ENCODE data around the gene ARF1. TPM values are rescaled to one million over a fixed set of nuclear protein-coding genes. Genes with fewer than 3 reads are reported as not detected.
A peak's percentile ranks its signal among the peaks of the same experiment; 100 is the strongest.

Gene ARF1
- total and polyA plus RNA-seq, 2 donors (not counting 1 experiment from before 2014, with no cell fraction given): 193 to 389 TPM

DNA sequence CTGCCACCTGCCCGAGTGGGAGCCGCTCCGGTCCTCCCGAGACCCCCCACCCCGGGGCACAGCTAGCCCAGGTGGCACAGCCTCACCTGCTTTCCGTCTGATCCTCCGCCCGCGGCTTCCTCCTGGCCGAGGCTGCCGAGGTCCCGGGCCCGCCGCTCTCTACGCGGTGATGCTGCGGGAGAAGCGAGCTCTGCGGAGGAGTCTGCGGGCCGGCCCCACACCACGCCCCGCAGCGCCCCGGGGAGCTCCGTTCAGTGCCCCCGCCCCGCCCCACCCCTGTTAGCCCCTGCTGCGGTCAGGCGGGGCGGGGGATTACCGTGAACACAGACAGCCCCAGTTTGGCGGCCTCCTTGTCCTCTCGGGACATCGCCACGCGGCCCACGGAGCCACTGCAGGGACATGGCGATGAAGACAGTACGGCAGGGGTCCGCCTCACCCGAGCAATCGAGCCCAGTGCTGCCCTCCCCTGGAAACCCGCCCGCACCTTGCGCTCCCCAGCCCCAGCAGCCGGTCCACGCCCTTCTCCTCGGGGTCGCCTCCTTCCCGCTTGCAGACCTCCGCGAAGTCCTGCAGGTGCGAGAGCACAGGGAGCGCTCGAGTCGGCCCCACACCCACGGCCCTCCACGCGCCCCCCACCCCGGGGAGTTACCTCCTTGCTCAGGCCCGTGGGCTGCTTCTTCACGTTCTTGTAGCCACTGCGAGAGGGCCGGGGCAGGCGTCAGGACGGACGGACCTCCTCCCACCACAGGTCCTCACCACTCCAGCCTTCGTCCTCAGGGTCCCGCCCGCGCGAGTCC lies 19.7 kb downstream of the ARF1 start:
- no peaks in the 10 kb centered on the region for H3K9me3 ChIP-seq (ENCODE audit: control extremely low read depth in 1 of 3, control insufficient read depth in 2 of 3, insufficient read depth in 1 of 3, low read length in 2 of 3)
- H2AFZ ChIP-seq (ENCODE audit: insufficient read depth, low read depth, low read length, poor library complexity, severe bottlenecking): peak overlapping the region; percentile 99
- peak overlapping the region; percentile 41 to 62 for H3K27ac ChIP-seq (ENCODE audit: low read length in 2 of 2)
- no peak for TF ChIP-seq EZH2 (IDR thresholded peaks at IDR 0.05; ENCODE audit: borderline replicate concordance, insufficient read depth, low read depth, low read length, poor library complexity, severe bottlenecking)
- peak; percentile 29 for TF ChIP-seq CTCF (IDR thresholded peaks at IDR 0.05)
- H3K36me3 ChIP-seq (replicated peaks in 1 of 2; ENCODE audit: control extremely low read depth in 1 of 2, control insufficient read depth in 1 of 2, extremely low read depth in 1 of 2, insufficient read depth in 2 of 2, low read length in 1 of 2): peaks cover 1 to 46% of the 10 kb centered on the region in 2 experiments
- Mint-ChIP-seq H3K4me3 (peak overlapping the region; percentile 99), H3K9me3 (ENCODE audit: insufficient read depth) (no peaks in the 10 kb centered on the region), H3K27ac (peak overlapping the region; percentile 87), H3K4me1 (peaks cover 25% of the 10 kb centered on the region), H3K27me3 (no peaks in the 10 kb centered on the region)
- peaks cover 17 to 24% of the 10 kb centered on the region in 2 donors for H3K4me1 ChIP-seq (ENCODE audit: control insufficient read depth in 2 of 2, insufficient read depth in 2 of 2, low read length in 2 of 2)
- peaks cover 49% of the 10 kb centered on the region for H4K20me1 ChIP-seq (ENCODE audit: control insufficient read depth, insufficient read depth, low read length, poor library complexity, severe bottlenecking)
- H3K27me3 ChIP-seq (replicated peaks in 1 of 4; ENCODE audit: control extremely low read depth in 1 of 4, control insufficient read depth in 3 of 4, insufficient read depth in 4 of 4, low read length in 3 of 4): no peaks in the 10 kb centered on the region
- H3K4me3 ChIP-seq (ENCODE audit: control extremely low read depth in 1 of 5, extremely low read depth in 1 of 5, insufficient read depth in 1 of 5, low read depth in 2 of 5, low read length in 4 of 5): peak overlapping the region; percentile 4 to 98 (median 89)
- peak overlapping the region; percentile 96 for H3K9ac ChIP-seq (ENCODE audit: low read length)
- DNase-seq: peak; percentile 71
- ChIA-PET POLR2A (interaction anchor here (0.8 kb wide), 1 partner anchor 20 kb away, joined by 3 read pairs; the partner anchor contains the start of gene ARF1), CTCF (interaction anchor here (0.9 to 1.5 kb wide), 2 partner anchors 29 to 36 kb away, joined by 3 read pairs; no protein-coding TSS in a partner anchor)
- WGBS (ENCODE audit: insufficient coverage): 8% methylated on average over 66 of the region's 73 CpGs
- H3K79me2 ChIP-seq (ENCODE audit: control insufficient read depth, insufficient read depth, low read length): peaks cover 16% of the 10 kb centered on the region
- peak overlapping the region; percentile 91 for H3K4me2 ChIP-seq (replicated peaks; ENCODE audit: low read depth, low read length, poor library complexity, severe bottlenecking)
- ATAC-seq (ENCODE audit: low read depth): peak; percentile 42
- intact Hi-C loops (cut with micrococcal nuclease): loop anchor here (1.0 to 10.0 kb wide), 3 partner anchors 20 to 1403 kb away; partner anchors contain the start of genes ARF1 and NUP133

All from B cell (primary cell).